ENCODE measurements around the gene ZNF568.

ZNF568 gene

GRCh38 chr19:36972571-36972970 is 56.4 kb downstream of the ZNF568 start:
- Mint-ChIP-seq H3K9me3 (no peaks in the 10 kb centered on the region), H3K4me1 (ENCODE audit: low read depth in 2 of 2) (peaks cover 8 to 13% of the 10 kb centered on the region in 2 donors), H3K27me3 (no peaks in the 10 kb centered on the region), H3K27ac (peak overlapping the region; percentile 89 to 94), H3K36me3 (ENCODE audit: insufficient read depth) (peaks cover 14% of the 10 kb centered on the region), H3K4me3 (peak overlapping the region; percentile 89 to 93)
- ATAC-seq (replicated peaks) (no peak), DNase-seq (no peak)

- H3K27ac Mint-ChIP-seq: peak overlapping the region; percentile 89 to 94
- H3K4me3 Mint-ChIP-seq: peak overlapping the region; percentile 89 to 93
- peaks cover 8 to 13% of the 10 kb centered on the region in 2 donors for H3K4me1 Mint-ChIP-seq (ENCODE audit: low read depth in 2 of 2)
- ATAC-seq (replicated peaks) (peak; percentile 95), DNase-seq (peak; percentile 64 to 80 (median 64))
- H3K9me3 Mint-ChIP-seq: no peaks in the 10 kb centered on the region
- no peaks in the 10 kb centered on the region for H3K27me3 Mint-ChIP-seq
- H3K36me3 Mint-ChIP-seq (ENCODE audit: insufficient read depth): peaks cover 15% of the 10 kb centered on the region
These were observed 57.1 kb downstream of the ZNF568 start for GRCh38 chr19:36973021-36973843.

DNA sequence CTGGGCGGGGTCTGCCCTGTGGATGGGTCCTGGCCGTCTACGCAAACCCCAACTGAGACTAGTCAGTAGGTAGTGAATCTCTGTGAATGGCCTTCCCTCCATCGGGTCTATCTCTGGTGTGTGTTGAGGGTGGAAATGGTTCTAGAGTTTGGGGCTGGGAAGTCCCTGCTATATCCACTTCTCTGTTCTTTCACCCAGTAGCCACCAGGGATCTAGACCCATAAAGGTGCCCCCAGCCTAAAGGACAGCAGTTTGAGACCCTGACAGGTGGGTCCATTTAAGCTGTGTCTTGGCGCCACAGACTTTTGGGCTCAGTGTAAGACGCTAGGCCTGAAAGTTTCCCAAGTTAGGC is 57.7 kb downstream of the ZNF568 start:
- Mint-ChIP-seq H3K36me3 (ENCODE audit: insufficient read depth) (peaks cover 18% of the 10 kb centered on the region), H3K4me1 (ENCODE audit: low read depth in 2 of 2) (peaks cover 8 to 13% of the 10 kb centered on the region in 2 donors), H3K27ac (peak overlapping the region; percentile 89 to 94), H3K4me3 (peak overlapping the region; percentile 89 to 93), H3K9me3 (no peaks in the 10 kb centered on the region), H3K27me3 (no peaks in the 10 kb centered on the region)
- DNase-seq (no peak), ATAC-seq (replicated peaks) (no peak)

- ATAC-seq (replicated peaks) (no peak), DNase-seq (no peak)
- peaks cover 0 to 3% of the 10 kb centered on the region in 2 donors for H3K9me3 Mint-ChIP-seq
- no peak overlapping the region for H3K27ac Mint-ChIP-seq
- no peak overlapping the region for H3K4me3 Mint-ChIP-seq
- H3K4me1 Mint-ChIP-seq (ENCODE audit: low read depth in 2 of 2): no peaks in the 10 kb centered on the region
- H3K36me3 Mint-ChIP-seq (ENCODE audit: insufficient read depth): peaks cover 23% of the 10 kb centered on the region
- no peaks in the 10 kb centered on the region for H3K27me3 Mint-ChIP-seq
These were observed 70.0 kb downstream of the ZNF568 start for GRCh38 chr19:36986131-36986530.

GRCh38 chr19:36986601-36987000 is 70.5 kb downstream of the ZNF568 start:
- H3K4me3 Mint-ChIP-seq: no peak overlapping the region
- peaks cover 22% of the 10 kb centered on the region for H3K36me3 Mint-ChIP-seq (ENCODE audit: insufficient read depth)
- H3K27me3 Mint-ChIP-seq: no peaks in the 10 kb centered on the region
- ATAC-seq (replicated peaks) (no peak), DNase-seq (no peak)
- H3K27ac Mint-ChIP-seq: no peak overlapping the region
- H3K4me1 Mint-ChIP-seq (ENCODE audit: low read depth in 2 of 2): no peaks in the 10 kb centered on the region
- H3K9me3 Mint-ChIP-seq: peaks cover 3 to 5% of the 10 kb centered on the region in 2 donors

GRCh38 chr19:36987091-36987490 is 71.0 kb downstream of the ZNF568 start:
- DNase-seq (no peak), ATAC-seq (replicated peaks) (no peak)
- Mint-ChIP-seq H3K4me3 (no peak overlapping the region), H3K36me3 (ENCODE audit: insufficient read depth) (peaks cover 27% of the 10 kb centered on the region), H3K27me3 (no peaks in the 10 kb centered on the region), H3K9me3 (peaks cover 3 to 8% of the 10 kb centered on the region in 2 donors), H3K4me1 (ENCODE audit: low read depth in 2 of 2) (no peaks in the 10 kb centered on the region), H3K27ac (no peak overlapping the region)

DNA sequence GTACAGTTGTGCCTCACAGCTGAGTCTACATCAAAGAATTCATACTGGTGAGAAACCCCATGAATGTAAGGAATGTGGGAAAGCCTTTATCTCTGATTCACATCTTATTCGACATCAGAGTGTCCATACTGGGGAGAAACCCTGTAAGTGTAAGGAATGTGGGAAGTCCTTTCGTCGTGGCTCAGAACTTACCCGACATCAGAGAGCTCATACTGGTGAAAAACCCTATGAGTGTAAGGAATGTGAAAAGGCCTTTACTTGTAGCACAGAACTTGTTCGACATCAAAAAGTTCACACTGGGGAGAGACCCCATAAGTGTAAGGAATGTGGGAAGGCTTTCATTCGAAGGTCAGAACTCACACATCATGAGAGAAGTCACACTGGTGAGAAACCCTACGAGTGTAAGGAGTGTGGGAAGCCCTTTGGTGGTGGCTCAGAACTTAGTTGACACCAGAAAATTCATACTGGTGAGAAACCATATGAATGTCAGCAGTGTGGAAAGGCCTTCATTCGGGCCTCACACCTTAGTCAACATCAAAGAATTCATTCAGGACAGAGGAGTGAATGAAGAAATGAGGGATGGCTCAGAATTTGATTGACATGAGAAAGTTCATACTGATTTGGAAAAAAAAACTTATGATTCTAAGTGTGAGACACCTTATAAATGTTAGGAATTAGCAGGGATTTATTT is 81.2 kb downstream of the ZNF568 start:
- ATAC-seq (replicated peaks) (no peak), DNase-seq (no peak)
- H3K4me3 Mint-ChIP-seq: no peak overlapping the region
- no peak overlapping the region for H3K27ac Mint-ChIP-seq
- no peaks in the 10 kb centered on the region for H3K4me1 Mint-ChIP-seq (ENCODE audit: low read depth in 2 of 2)
- H3K9me3 Mint-ChIP-seq: peaks cover 10 to 15% of the 10 kb centered on the region in 2 donors
- H3K27me3 Mint-ChIP-seq: no peaks in the 10 kb centered on the region
- peaks cover 35% of the 10 kb centered on the region for H3K36me3 Mint-ChIP-seq (ENCODE audit: insufficient read depth)

GRCh38 chr19:36997843-36998235 is 81.7 kb downstream of the ZNF568 start:
- Mint-ChIP-seq H3K27me3 (no peaks in the 10 kb centered on the region), H3K4me1 (ENCODE audit: low read depth in 2 of 2) (no peaks in the 10 kb centered on the region), H3K4me3 (no peak overlapping the region), H3K36me3 (ENCODE audit: insufficient read depth) (peaks cover 30% of the 10 kb centered on the region), H3K9me3 (peaks cover 10 to 15% of the 10 kb centered on the region in 2 donors), H3K27ac (no peak overlapping the region)
- no peak for DNase-seq
- no peak for ATAC-seq (replicated peaks)

DNA sequence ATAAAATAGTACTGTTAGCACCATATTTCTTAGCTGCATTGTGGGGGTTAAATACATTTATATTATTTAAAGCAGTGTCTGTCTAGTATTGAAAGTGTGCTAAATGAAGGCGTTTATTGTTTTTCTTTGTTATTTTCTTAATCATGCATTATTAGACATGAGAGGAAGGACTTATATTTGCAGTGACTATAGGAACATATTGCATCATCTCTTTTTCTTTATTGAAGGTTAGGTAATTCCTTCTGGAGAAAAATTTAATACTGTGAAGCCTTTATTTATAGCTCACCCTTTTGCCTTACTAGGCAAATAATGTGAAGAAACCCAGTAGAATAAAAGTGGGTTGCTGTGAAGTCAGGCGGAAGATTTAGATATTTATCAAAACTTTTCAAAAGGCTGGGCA is 83.2 kb downstream of the ZNF568 start:
- Mint-ChIP-seq H3K36me3 (ENCODE audit: insufficient read depth) (peaks cover 21% of the 10 kb centered on the region), H3K4me3 (no peak overlapping the region), H3K27ac (no peak overlapping the region), H3K27me3 (no peaks in the 10 kb centered on the region), H3K4me1 (ENCODE audit: low read depth in 2 of 2) (no peaks in the 10 kb centered on the region), H3K9me3 (peaks cover 6 to 15% of the 10 kb centered on the region in 2 donors)
- DNase-seq (no peak), ATAC-seq (replicated peaks) (no peak)

- no peak for ATAC-seq (replicated peaks)
- H3K9me3 Mint-ChIP-seq: peaks cover 10 to 25% of the 10 kb centered on the region in 2 donors
- H3K27me3 Mint-ChIP-seq: no peaks in the 10 kb centered on the region
- peak overlapping the region in 1 of 2 donors; percentile 65 for H3K4me3 Mint-ChIP-seq
- peak overlapping the region in 1 of 2 donors; percentile 72 for H3K27ac Mint-ChIP-seq
- peak in 1 of 3 experiments; percentile 13 for DNase-seq
- peaks cover 0 to 2% of the 10 kb centered on the region in 2 donors for H3K4me1 Mint-ChIP-seq (ENCODE audit: low read depth in 2 of 2)
- H3K36me3 Mint-ChIP-seq (ENCODE audit: insufficient read depth): no peaks in the 10 kb centered on the region
These were observed 91.6 kb downstream of the ZNF568 start for GRCh38 chr19:37007587-37008220.

- no peak for DNase-seq
- ATAC-seq (replicated peaks): no peak
These were observed 93.7 kb downstream of the ZNF568 start for GRCh38 chr19:37009871-37010270.

GRCh38 chr19:37012093-37012745 is 96.1 kb downstream of the ZNF568 start:
- H3K4me3 Mint-ChIP-seq: no peak overlapping the region
- H3K27me3 Mint-ChIP-seq: no peaks in the 10 kb centered on the region
- H3K4me1 Mint-ChIP-seq (ENCODE audit: low read depth in 2 of 2): peaks cover 0 to 2% of the 10 kb centered on the region in 2 donors
- ATAC-seq (replicated peaks) (no peak), DNase-seq (no peak)
- peaks cover 10 to 39% of the 10 kb centered on the region in 2 donors for H3K9me3 Mint-ChIP-seq
- H3K27ac Mint-ChIP-seq: no peak overlapping the region
- H3K36me3 Mint-ChIP-seq (ENCODE audit: insufficient read depth): peaks cover 5% of the 10 kb centered on the region

More at GRCh38 chr19:37009871-37010270, 93.7 kb downstream of the ZNF568 start:
- H3K4me3 Mint-ChIP-seq: no peak overlapping the region
- H3K36me3 Mint-ChIP-seq (ENCODE audit: insufficient read depth): peaks cover 5% of the 10 kb centered on the region
- H3K27me3 Mint-ChIP-seq: no peaks in the 10 kb centered on the region
- peaks cover 0 to 2% of the 10 kb centered on the region in 2 donors for H3K4me1 Mint-ChIP-seq (ENCODE audit: low read depth in 2 of 2)
- peaks cover 12 to 34% of the 10 kb centered on the region in 2 donors for H3K9me3 Mint-ChIP-seq
- no peak overlapping the region for H3K27ac Mint-ChIP-seq

GRCh38 chr19:37014456-37014855 is 98.3 kb downstream of the ZNF568 start:
- Mint-ChIP-seq H3K27me3 (no peaks in the 10 kb centered on the region), H3K27ac (no peak overlapping the region), H3K36me3 (ENCODE audit: insufficient read depth) (peaks cover 5% of the 10 kb centered on the region), H3K4me1 (ENCODE audit: low read depth in 2 of 2) (no peaks in the 10 kb centered on the region), H3K4me3 (no peak overlapping the region), H3K9me3 (peaks cover 8 to 32% of the 10 kb centered on the region in 2 donors)
- DNase-seq (no peak), ATAC-seq (replicated peaks) (no peak)

Measured in effector memory CD8-positive, alpha-beta T cell (primary cell).